ELF-1 (cell line): ENCODE measurements around the gene TRIL.
A peak's percentile ranks its signal among the peaks of the same experiment; 100 is the strongest.

Source experiments
- DNase-seq: peaks from one replicate; pipeline ENCODE4 v3.0.0-alpha.2; 2016; ENCODE audit warnings: low read depth, low spot score

TRIL gene

DNA sequence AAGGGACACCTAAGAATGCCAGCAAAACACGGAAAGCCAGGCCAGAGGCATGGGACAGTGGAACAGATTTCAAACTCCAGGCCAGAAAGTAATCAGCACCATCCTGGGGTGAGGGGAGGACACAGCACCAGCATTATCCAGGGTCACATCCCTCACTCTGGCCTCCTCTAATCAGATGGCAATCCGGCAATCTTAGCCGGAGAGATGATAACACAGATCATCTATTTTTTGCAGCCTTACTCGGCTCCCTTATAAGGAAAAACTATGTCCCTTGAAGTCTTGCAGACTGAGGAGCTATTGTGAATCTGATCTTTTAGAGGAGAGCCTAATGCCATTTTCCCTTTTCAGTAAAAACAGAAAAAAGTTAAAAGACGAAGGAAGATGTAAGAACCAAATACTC is 16.5 kb downstream of the TRIL start:
- DNase-seq: no peak

DNA sequence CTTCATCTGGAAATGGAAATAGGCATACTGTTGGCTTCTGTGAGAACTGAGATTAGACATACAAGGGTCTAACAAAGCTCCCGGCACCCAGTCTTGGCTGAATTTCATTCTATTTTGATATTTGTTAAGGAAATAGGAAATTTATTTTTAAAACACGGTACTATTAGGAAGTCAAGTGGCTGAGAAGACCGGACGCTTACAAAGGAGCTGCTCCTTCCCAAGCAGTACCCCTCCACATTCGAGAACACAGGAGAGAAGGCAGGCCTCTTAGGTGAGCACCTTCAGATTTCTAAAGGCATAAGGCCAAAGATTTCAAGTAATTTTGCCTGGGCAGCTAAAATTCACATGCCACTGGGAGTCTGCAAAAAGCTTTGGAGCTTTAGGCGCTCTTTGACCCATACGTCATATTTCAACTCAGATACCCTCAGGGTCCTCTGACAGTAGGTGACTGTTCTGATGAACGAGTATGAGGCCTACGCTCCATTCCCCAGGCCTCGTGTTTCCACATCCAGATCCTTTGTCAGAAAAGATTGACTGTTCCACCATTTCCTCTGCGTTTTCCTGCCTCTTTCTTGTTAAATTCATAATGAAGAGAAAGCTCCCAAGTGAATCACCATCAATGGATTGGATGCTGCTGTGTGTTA is 17.3 kb downstream of the TRIL start:
- DNase-seq: no peak

DNA sequence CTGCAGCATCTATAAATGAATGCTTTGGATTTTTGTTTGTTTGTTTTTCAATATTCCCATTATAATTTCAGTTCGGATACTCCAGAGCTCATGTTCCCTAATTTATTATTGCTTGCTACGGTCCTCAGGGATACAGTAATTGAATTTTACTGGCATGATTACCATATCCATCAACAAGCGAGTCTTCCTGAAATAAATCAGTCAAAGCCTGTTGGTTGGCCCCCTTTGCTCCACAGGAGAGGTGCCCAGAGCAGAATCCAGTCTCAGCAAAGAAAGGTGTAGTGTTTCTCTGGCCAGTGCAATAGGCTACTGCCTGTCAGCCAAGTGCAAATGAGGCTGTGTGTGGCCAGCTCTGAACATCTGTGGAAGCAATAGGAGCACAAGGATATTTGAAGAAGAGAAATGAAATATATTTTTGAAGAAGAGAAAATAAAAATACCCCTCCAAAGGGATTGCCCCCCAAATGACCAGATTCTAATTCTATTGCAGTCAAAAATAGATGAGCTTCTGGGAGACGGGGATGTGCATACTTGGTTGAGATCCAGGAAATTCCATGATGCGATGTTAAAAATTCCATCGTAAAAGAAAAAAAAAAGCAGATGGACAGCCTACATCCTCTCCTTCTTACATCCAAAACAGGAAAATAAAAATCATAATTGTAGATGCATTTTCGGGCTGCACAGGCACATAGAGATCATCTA is 18.1 kb downstream of the TRIL start:
- DNase-seq: no peak

DNA sequence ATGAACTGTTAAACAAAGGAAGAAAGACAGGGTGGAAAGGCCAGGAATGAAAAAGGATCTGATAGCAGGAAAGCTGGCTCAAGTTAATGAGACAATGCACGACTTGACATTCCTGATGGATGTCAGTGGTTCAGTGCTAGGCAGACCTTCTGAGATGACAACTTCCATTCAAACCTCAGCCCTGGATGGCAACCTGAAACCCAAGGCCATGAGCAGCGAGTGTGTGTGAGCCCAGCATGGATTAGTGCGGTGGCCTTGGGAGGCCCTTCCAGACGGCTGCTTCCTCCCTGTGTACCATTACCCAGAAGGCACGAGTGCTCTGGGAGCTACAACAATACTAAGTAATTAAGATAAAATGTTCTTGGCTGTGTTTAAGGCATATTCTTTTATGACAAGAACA is 18.8 kb downstream of the TRIL start:
- peak; percentile 25 for DNase-seq

DNA sequence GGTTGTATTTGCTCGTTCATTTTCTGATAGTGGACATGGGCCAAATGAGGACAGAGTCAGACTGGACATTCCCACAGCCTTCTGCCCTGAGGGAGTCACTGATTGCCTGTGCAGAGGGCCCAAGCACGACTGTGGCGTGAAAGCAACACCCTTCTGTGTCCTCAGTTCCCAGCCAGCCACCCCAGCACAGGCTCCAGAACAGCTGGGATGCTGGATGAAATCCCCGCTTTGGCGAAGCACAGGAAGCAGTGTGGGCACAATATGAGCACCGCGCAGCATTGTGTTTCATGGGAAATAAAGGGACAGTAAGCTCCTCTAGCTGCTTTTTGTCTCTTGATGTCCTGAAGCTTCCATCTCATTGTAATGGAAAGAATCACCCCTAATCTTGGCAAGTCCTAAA is 20.5 kb downstream of the TRIL start:
- DNase-seq: no peak

DNA sequence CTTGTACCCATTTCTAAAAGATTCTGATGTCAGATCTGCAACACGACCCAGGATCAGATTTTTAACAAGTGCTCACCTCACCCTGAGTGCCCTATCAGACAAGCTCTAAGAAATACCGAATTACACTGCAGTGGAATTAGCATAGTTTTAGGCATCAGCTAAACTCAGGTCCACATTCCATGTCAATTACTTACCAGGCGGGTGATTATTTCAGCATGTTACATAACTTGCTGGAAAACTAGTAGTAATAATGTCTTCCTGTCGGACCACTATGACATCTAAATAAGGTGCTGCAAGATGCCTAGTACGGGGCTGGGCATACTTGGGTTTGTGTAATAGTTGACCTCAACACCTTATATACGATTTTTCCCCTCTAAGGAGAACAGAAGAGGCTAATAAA is 21.0 kb downstream of the TRIL start:
- DNase-seq: no peak

DNA sequence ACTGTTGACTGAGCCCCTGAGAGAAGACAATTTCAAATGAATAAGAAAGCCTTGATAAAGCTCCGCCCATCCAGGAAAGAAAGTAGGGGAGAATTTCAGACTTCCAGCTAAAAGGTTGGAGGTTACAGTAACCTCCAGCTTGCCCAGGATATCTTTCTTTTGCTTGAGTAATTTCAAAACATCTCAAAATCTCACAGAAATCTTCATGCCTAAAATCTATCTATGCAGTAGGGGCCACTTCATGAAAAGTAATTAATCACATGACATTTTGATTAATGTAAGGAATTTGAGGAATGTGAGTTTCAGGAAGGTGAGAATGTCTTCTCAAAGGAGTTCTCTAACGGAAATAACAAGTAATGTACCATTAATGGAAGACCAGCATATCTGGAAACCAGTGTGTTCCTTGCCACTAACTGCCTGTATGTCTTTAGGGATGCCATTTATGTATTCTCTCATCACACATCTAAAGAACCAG is 24.2 kb downstream of the TRIL start:
- DNase-seq: no peak

DNA sequence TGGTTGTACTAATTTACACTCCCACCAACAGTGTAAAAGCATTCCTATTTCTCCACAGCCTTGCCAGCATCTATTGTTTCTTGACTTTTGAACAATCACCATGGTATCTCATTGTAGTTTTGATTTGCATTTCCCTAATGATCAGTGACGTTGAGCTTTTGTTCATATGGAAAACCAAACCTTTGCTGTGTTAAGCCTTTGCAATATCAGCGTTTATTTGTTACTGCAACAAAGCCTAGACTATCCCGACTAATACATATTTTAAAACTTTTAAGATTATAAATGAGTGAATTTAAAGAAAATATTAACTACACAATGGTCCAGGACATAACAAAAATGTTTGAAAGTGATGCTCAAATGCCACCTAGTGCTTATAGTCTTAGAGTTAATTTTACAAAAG is 26.6 kb downstream of the TRIL start:
- DNase-seq: no peak

DNA sequence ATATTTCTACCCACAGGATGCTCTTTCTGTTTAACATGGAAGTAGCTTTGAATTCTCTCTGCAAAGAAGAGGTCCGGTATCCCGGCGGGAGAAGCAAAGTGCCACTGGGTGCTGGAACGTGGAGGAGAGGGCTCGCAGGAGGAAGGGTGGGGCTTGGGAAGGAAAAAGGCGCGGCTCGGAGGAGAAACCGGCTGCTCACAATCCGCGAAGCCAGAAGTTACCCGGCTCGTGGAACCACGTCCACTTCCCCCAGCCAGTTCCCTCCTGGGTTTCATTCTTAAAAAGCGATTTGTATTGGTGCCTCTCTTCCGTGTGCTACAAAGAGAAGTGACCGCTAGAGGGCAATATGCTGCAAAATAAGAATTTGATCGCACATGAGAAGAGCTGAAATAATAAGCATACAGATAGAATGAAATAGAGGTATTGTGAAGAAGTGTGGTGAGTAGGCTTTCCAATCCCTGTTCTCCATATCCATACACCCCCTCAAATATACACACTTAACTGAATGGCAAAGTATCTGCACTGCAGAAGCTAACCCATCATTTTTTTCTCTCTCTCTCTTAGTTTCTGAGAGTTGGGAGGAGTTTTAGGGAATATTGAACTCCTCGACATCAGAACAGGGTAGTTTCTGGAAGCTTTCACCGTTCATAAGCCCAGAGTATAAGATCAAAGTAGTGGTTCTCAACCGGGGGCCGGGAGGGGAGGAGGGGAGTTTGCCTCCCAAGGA is 31.1 kb downstream of the TRIL start:
- DNase-seq: peak; percentile 75

DNA sequence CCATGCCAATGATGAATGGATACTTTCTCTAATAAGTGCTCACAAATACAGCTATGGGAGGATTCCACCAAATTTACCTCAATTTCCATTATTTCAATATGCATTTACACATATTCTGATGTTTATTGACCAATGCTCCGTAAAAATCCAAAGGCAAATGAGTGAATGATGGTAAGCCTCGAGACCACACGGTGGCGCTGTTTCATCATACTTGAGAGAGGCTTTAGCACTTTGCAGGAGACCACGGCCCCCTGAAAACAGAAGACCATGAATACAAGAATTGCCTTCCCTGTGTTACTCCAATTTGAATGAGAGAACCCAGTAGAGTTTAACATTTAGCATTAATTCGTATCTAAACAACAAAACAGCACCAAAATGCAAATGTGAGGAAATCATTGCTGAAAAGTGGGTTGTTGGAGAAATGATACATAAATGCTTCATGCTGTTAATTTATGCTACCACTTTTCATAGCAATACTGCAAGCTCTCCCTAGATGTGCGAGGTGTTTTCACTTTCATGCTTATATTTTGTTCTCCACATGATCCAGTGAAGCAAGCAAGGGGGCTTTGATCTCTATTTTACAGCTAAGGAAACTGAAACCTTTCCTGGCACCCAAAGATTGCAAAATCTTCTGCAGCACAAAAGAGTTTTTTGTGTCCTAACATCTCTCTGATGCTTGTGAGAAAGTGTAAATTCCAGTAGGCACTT is 35.4 kb downstream of the TRIL start:
- peak; percentile 68 for DNase-seq

DNA sequence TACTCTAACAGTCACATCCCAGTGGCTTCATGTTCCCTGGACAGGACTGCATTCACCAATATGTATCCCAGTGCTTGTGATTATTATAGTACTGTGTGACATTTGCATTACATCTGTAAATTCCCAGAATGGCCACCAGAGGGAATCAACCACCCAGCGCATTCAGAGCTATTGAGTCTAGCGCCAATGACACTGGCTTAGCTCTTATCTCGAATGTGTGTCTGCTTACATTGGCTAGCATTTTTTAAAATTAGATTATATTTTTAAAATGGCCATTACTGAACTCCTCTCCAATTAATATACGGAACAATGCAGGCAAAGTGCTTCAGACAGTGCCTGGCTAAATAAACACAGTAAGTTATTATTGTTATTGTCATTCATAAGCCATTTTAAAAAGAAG is 36.3 kb downstream of the TRIL start:
- DNase-seq: peak; percentile 39

DNA sequence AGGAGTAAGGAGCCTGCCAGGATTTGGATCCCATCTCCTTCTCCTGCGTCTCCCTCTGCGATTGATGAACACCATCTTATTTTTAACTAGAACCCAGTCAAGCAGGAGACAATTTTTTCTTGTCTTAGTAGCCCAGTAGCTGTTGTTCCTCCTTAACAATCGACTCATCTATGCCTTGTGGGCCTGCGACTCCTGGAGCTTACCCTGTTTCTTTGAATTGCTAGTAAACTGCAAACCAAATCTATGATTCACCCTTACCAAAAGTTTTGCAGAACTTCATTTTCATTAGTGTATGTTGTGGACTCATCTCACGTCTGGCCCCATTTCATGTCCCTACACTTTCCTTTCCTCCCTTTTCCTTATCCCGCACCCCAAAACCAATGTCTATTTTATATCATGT is 37.7 kb downstream of the TRIL start:
- no peak for DNase-seq

DNA sequence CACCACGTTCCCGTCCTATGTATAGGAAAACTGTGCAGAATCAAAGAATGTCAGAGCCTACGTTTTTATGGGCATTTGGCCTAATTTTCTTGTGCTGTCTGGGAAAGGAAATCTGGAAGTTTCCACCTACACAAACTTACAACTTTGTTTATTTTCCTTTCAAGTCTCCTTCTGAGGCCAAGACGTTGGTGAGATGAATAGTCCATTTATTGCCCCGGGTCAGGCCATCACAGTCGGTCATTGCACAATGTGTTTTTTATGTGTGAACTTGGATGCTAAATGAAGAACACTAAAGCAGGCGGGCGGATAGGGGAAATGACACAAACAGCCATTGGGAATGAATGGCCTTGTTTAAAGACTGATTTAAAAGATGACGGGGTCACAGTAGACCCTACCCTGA is 38.6 kb downstream of the TRIL start:
- no peak for DNase-seq

DNA sequence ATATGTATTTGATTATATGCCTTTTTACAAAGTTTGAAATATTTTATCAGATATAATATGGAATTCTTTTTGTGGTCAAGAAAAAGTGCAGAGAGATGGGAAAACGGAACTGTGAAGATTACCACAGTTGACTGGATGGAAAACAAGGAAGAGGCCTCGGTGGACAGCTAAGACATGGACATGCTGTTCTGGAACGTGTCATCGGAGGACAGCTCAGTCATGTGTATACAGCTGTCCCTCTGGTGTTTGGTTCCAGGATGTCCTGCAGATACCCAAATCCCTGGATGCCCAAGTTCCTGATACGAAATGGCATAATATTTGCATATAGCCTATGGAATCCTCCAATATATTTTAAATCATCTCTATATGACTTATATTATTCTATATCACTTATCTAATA is 49.4 kb downstream of the TRIL start:
- no peak for DNase-seq

DNA sequence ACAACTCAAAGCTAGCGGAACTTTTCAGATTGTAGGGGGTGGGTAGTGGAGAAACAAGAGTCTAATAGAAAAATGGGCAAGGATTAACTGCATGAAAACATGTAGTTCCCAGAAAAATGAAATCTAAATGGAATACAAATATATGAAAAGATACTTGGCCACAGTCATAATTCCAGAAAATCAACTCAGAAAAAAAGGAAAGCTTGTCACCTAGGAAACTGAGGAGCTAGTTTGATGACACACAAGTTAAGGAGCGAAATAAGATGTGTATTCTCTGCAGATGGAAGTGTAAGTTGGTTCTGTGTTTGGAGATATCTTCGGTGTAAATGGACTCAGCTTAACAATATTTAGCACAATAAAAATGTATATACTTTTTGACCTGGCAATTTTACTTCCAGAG is 52.7 kb downstream of the TRIL start:
- DNase-seq: no peak

DNA sequence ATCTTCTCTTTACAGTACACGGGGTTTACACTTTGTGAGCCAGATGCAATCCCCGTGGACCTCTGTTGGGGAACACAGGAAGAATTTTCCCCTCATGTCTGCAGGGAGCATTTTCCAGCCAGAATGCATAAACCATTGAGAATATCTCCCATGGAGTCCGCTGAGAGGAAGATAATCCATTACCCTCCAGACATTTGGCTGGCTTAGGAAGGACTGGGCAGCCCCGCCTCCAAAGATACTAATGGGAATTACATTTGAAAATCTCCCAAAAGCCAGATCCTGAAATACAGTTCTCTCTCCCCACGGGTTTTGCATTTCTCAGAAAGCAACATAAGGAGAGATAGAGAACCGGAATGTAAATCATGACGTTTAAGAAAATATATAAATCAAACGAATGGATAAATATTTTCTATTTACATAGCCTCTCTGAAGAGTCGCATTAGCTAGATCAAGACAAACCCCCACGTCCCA is 53.5 kb downstream of the TRIL start:
- peak; percentile 31 for DNase-seq

DNA sequence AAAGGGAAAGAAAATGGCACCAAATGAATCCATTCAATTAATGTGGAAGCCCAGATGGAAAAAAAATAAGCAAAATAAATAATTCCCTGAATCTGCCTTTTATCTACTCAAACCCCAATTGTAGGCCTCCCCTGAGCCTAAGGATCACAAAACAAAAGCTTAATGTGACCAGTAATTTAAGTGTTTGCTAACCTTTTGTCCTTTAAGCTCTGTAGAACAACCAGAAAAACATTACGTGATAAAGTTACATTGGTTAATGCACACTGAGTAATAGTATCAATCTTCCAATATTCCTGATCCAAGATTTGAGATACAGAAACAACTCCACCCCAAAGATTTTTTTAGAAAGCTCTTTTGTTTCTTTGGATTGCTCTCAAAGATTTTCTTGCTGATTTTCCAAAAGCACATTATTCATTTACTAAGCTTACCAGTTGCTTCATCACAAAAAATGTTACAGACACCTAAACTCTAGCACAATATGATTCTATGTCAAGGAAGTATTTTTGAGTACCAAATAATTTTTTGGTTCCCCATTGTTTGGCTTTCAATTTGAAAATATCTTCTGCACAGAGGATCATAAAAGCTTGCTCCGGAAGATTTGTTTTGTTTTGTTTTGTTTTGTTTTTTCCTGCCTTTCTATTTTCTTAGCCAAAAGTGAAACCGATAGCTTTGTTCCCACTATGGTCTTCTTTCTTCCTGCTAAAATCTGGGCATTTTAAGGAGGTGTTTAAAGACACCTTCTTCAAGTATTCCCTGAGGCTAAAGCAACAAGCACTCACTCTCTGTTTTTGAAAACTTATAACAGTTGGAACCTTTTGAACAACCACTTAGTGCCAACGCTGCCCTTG is 54.2 kb downstream of the TRIL start:
- peak; percentile 34 for DNase-seq
